Measurements from ENCODE around the gene ZNF423. TPM values are rescaled to one million over a fixed set of nuclear protein-coding genes. Genes with fewer than 3 reads are reported as not detected.
A peak's percentile ranks its signal among the peaks of the same experiment; 100 is the strongest.

ZNF423 gene
- polyA plus RNA-seq, 1 donor from 2014 or later: 4.5 TPM

GRCh38 chr16:49597796-49598195 lies 258.1 kb downstream of the ZNF423 start:
- Histone ChIP-seq H4K20me1 (ENCODE audit: insufficient read depth) (no peaks in the 10 kb centered on the region), H3K4me3 (ENCODE audit: low read length) (no peak overlapping the region), H3K27ac (ENCODE audit: low read length) (no peak overlapping the region), H3K36me3 (ENCODE audit: insufficient read depth, low read length) (no peaks in the 10 kb centered on the region), H3K27me3 (ENCODE audit: insufficient read depth, low read depth, low read length) (no peaks in the 10 kb centered on the region), H3K4me2 (ENCODE audit: low read length) (no peak overlapping the region), H3F3A (ENCODE audit: insufficient read depth, low read length, poor library complexity, severe bottlenecking) (no peaks in the 10 kb centered on the region), H2AFZ (ENCODE audit: low read depth, low read length) (no peak overlapping the region), H3K79me2 (replicated peaks; ENCODE audit: insufficient read depth, low read length) (peaks cover 7% of the 10 kb centered on the region), H3K9ac (ENCODE audit: low read length) (no peak overlapping the region), H3K9me3 (ENCODE audit: low read length) (no peaks in the 10 kb centered on the region), H3K9me2 (ENCODE audit: insufficient read depth, low read length) (no peaks in the 10 kb centered on the region)
- TF ChIP-seq EZH2 (IDR thresholded peaks at IDR 0.05; ENCODE audit: borderline replicate concordance, insufficient read depth, low read length, poor library complexity, severe bottlenecking): no peak
- TF ChIP-seq MXI1 (conservative IDR thresholded peaks at IDR 0.05; ENCODE audit: poor library complexity, severe bottlenecking): no peak
- TF ChIP-seq REST (IDR thresholded peaks at IDR 0.05; ENCODE audit: borderline replicate concordance): no peak
- TF ChIP-seq EP300 (conservative IDR thresholded peaks at IDR 0.05; ENCODE audit: poor library complexity, severe bottlenecking): no peak
- no peak for TF ChIP-seq TAF1 (IDR thresholded peaks at IDR 0.05; ENCODE audit: low read depth)
- no peak for TF ChIP-seq SMC3 (conservative IDR thresholded peaks at IDR 0.05; ENCODE audit: poor library complexity)
- no peak for TF ChIP-seq RAD21 (conservative IDR thresholded peaks at IDR 0.05)
- no peak for TF ChIP-seq CTCF (IDR thresholded peaks at IDR 0.05; ENCODE audit: poor library complexity, severe bottlenecking)
- no peak for TF ChIP-seq POLR2AphosphoS5 (IDR thresholded peaks at IDR 0.05)

GRCh38 chr16:49596648-49597291 lies 259.1 kb downstream of the ZNF423 start:
- no peaks in the 10 kb centered on the region for H3F3A ChIP-seq (ENCODE audit: insufficient read depth, low read length, poor library complexity, severe bottlenecking)
- H3K9me2 ChIP-seq (ENCODE audit: insufficient read depth, low read length): no peaks in the 10 kb centered on the region
- no peaks in the 10 kb centered on the region for H3K36me3 ChIP-seq (ENCODE audit: insufficient read depth, low read length)
- no peaks in the 10 kb centered on the region for H4K20me1 ChIP-seq (ENCODE audit: insufficient read depth)
- peak overlapping the region; percentile 32 for H3K27ac ChIP-seq (ENCODE audit: low read length)
- H3K4me3 ChIP-seq (ENCODE audit: low read length): peak overlapping the region; percentile 25
- peak overlapping the region; percentile 5 for H3K4me2 ChIP-seq (ENCODE audit: low read length)
- H3K27me3 ChIP-seq (ENCODE audit: insufficient read depth, low read depth, low read length): no peaks in the 10 kb centered on the region
- TF ChIP-seq POLR2AphosphoS5 (IDR thresholded peaks at IDR 0.05) (no peak), CTCF (IDR thresholded peaks at IDR 0.05; ENCODE audit: poor library complexity, severe bottlenecking) (no peak), EZH2 (IDR thresholded peaks at IDR 0.05; ENCODE audit: borderline replicate concordance, insufficient read depth, low read length, poor library complexity, severe bottlenecking) (no peak), EP300 (conservative IDR thresholded peaks at IDR 0.05; ENCODE audit: poor library complexity, severe bottlenecking) (no peak), TAF1 (IDR thresholded peaks at IDR 0.05; ENCODE audit: low read depth) (no peak), REST (IDR thresholded peaks at IDR 0.05; ENCODE audit: borderline replicate concordance) (no peak), SMC3 (conservative IDR thresholded peaks at IDR 0.05; ENCODE audit: poor library complexity) (no peak), RAD21 (conservative IDR thresholded peaks at IDR 0.05) (no peak), MXI1 (conservative IDR thresholded peaks at IDR 0.05; ENCODE audit: poor library complexity, severe bottlenecking) (no peak)
- H3K79me2 ChIP-seq (replicated peaks; ENCODE audit: insufficient read depth, low read length): peaks cover 7% of the 10 kb centered on the region
- H2AFZ ChIP-seq (ENCODE audit: low read depth, low read length): no peak overlapping the region
- H3K9ac ChIP-seq (ENCODE audit: low read length): peak overlapping the region; percentile 18
- H3K9me3 ChIP-seq (ENCODE audit: low read length): no peaks in the 10 kb centered on the region
